OCI-LY3 (cell line): ENCODE results near the gene SKIDA1.

Source experiments
- H2AFZ ChIP-seq: fragments of 200-600, 300-600 bp; shearing (Covaris generic); 2 replicates; pipeline ENCODE4 v1.6.0; 2014; ENCODE audit warnings: antibody characterized with exemption, low read depth, low read length
- H3K27ac ChIP-seq: fragments of 200-600, 300-600 bp; sonication (generic); 2 replicates; pipeline ENCODE4 v1.5.1; 2014; ENCODE audit warnings: mild to moderate bottlenecking, low read length, moderate library complexity, mixed read lengths
- H3K27me3 ChIP-seq: fragments of 200-600, 300-600 bp; sonication (generic); 2 replicates; pipeline ENCODE4 v1.6.1; 2014; ENCODE audit warnings: low read depth, low read length, mixed read lengths
- H3K36me3 ChIP-seq: fragments of 200-600, 300-600 bp; sonication (generic); replicated peaks from 2 replicates; pipeline ENCODE3; 2014; ENCODE audit warnings: low read depth, low read length, mixed read lengths
- H3K4me1 ChIP-seq: fragments of 300-600, 200-600 bp; sonication (generic); 2 replicates; pipeline ENCODE4 v1.6.1; 2014; ENCODE audit warnings: low read length, mixed read lengths
- H3K4me2 ChIP-seq: fragments of 200-600, 300-600 bp; sonication (generic); 2 replicates; pipeline ENCODE4 v1.6.1; 2014; ENCODE audit warnings: low read length, mixed read lengths
- H3K4me3 ChIP-seq: fragments of 300-600, 200-600 bp; sonication (generic); 2 replicates; pipeline ENCODE4 v1.5.1; 2014; ENCODE audit warnings: antibody characterized with exemption, mild to moderate bottlenecking, low read length, moderate library complexity
- H3K79me2 ChIP-seq: fragments of 300-600, 200-600 bp; shearing (Covaris generic); 2 replicates; pipeline ENCODE4 v1.6.1; 2014; ENCODE audit warnings: mild to moderate bottlenecking, low read length, mixed read lengths
- H3K9ac ChIP-seq: fragments of 300-600, 200-600 bp; shearing (Covaris generic); 2 replicates; pipeline ENCODE4 v1.6.0; 2014; ENCODE audit warnings: mild to moderate bottlenecking, low read length, moderate library complexity
- H3K9me3 ChIP-seq: fragments of 200-600, 300-600 bp; shearing (Covaris generic); 2 replicates; pipeline ENCODE4 v1.6.1; 2014; ENCODE audit warnings: low read length, mixed read lengths; ENCODE audit not compliant: insufficient read depth
- H4K20me1 ChIP-seq: fragments of 200-600, 300-600 bp; sonication (generic); 2 replicates; pipeline ENCODE4 v1.6.1; 2016; ENCODE audit warnings: low read length, mixed read lengths; ENCODE audit not compliant: insufficient read depth
- CTCF ChIP-seq: fragments of 200-600, 300-600 bp; sonication (generic); IDR thresholded peaks from 2 replicates; pipeline ENCODE4 v1.5.1; 2014; ENCODE audit warnings: antibody characterized with exemption, low read length, low read depth
- EZH2phosphoT487 ChIP-seq: fragments of 200-600 bp; shearing (Covaris generic); IDR thresholded peaks from 2 replicates; pipeline ENCODE4 v1.6.1; 2018; ENCODE audit warnings: antibody characterized with exemption, mixed run types, low read depth

The SKIDA1 gene

GRCh38 chr10:21521751-21522533 lies 3.5 kb downstream of the SKIDA1 start:
- H3K4me1 ChIP-seq = peaks cover 18% of the 10 kb centered on the region

GRCh38 chr10:21520949-21521348 lies 4.5 kb downstream of the SKIDA1 start:
- Histone ChIP-seq H3K9me3 (no peaks in the 10 kb centered on the region), H3K79me2 (no peaks in the 10 kb centered on the region), H3K9ac (no peak overlapping the region), H3K4me1 (peaks cover 18% of the 10 kb centered on the region), H3K4me2 (no peak overlapping the region), H3K27ac (no peak overlapping the region), H3K27me3 (peaks cover 17% of the 10 kb centered on the region), H3K4me3 (no peak overlapping the region), H2AFZ (no peak overlapping the region), H4K20me1 (no peaks in the 10 kb centered on the region), H3K36me3 (no peaks in the 10 kb centered on the region)
- TF ChIP-seq EZH2phosphoT487 = no peak
- TF ChIP-seq CTCF = no peak

More at GRCh38 chr10:21521751-21522533, 3.5 kb downstream of the SKIDA1 start:
- Histone ChIP-seq H2AFZ (no peak overlapping the region), H3K9me3 (no peaks in the 10 kb centered on the region), H3K27ac (no peak overlapping the region), H3K79me2 (no peaks in the 10 kb centered on the region), H3K4me3 (no peak overlapping the region), H4K20me1 (no peaks in the 10 kb centered on the region), H3K27me3 (peaks cover 11% of the 10 kb centered on the region), H3K9ac (no peak overlapping the region), H3K36me3 (no peaks in the 10 kb centered on the region), H3K4me2 (no peak overlapping the region)
- no peak for TF ChIP-seq CTCF
- TF ChIP-seq EZH2phosphoT487 = no peak

- Histone ChIP-seq H3K4me3 (no peak overlapping the region), H3K9ac (no peak overlapping the region), H3K27me3 (peaks cover 22% of the 10 kb centered on the region), H3K9me3 (no peaks in the 10 kb centered on the region), H2AFZ (no peak overlapping the region), H3K4me2 (0 out of 2 replicates have a peak overlapping the region, but pooled peaks have one; percentile 99), H3K36me3 (no peaks in the 10 kb centered on the region), H3K4me1 (peaks cover 18% of the 10 kb centered on the region), H4K20me1 (no peaks in the 10 kb centered on the region), H3K79me2 (no peaks in the 10 kb centered on the region), H3K27ac (no peak overlapping the region)
- TF ChIP-seq EZH2phosphoT487 (no peak), CTCF (no peak)
These were observed 5.0 kb downstream of the SKIDA1 start for GRCh38 chr10:21520509-21520908.

- H3K4me1 ChIP-seq = peaks cover 18% of the 10 kb centered on the region
- peak overlapping the region; percentile 90 for H3K4me3 ChIP-seq
- peak overlapping the region; percentile 86 for H2AFZ ChIP-seq
- peak overlapping the region; percentile 99 for H3K4me2 ChIP-seq
- H4K20me1 ChIP-seq = no peaks in the 10 kb centered on the region
- H3K79me2 ChIP-seq = no peaks in the 10 kb centered on the region
- no peak overlapping the region for H3K27ac ChIP-seq
- peaks cover 27% of the 10 kb centered on the region for H3K27me3 ChIP-seq
- H3K9me3 ChIP-seq = no peaks in the 10 kb centered on the region
- no peaks in the 10 kb centered on the region for H3K36me3 ChIP-seq
- H3K9ac ChIP-seq = peak overlapping the region; percentile 46
- no peak for TF ChIP-seq CTCF
- TF ChIP-seq EZH2phosphoT487 = no peak
These were observed 5.5 kb downstream of the SKIDA1 start for GRCh38 chr10:21519941-21520436.
